ENCODE data around the gene CHRD. TPM values are rescaled to one million over a fixed set of nuclear protein-coding genes. Genes with fewer than 3 reads are reported as not detected.

Gene CHRD
- total RNA-seq, 4 donors from 2014 or later: 29.1 to 44.6 (median 34.3) TPM

GRCh38 chr3:184346480-184347190 is 33.2 kb upstream of the CHRD start:
- no peak for TF ChIP-seq EP300 (IDR thresholded peaks at IDR 0.05)
- TF ChIP-seq POLR2A (IDR thresholded peaks at IDR 0.05): no peak
- TF ChIP-seq, protein P1, sequence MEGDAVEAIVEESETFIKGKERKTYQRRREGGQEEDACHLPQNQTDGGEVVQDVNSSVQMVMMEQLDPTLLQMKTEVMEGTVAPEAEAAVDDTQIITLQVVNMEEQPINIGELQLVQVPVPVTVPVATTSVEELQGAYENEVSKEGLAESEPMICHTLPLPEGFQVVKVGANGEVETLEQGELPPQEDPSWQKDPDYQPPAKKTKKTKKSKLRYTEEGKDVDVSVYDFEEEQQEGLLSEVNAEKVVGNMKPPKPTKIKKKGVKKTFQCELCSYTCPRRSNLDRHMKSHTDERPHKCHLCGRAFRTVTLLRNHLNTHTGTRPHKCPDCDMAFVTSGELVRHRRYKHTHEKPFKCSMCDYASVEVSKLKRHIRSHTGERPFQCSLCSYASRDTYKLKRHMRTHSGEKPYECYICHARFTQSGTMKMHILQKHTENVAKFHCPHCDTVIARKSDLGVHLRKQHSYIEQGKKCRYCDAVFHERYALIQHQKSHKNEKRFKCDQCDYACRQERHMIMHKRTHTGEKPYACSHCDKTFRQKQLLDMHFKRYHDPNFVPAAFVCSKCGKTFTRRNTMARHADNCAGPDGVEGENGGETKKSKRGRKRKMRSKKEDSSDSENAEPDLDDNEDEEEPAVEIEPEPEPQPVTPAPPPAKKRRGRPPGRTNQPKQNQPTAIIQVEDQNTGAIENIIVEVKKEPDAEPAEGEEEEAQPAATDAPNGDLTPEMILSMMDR (IDR thresholded peaks at IDR 0.05): no peak
- no peaks in the 10 kb centered on the region for H3K27me3 ChIP-seq
- peak overlapping the region in 3 of 4 donors; percentile 51 to 92 (median 82) for H3K27ac ChIP-seq
- H3K4me1 ChIP-seq: peaks cover 0 to 42% (median 14%) of the 10 kb centered on the region in 4 donors
- no peak overlapping the region for H3K4me3 ChIP-seq
- no peak for DNase-seq (ENCODE audit: low spot score in 2 of 2)
- H3K9me3 ChIP-seq: no peaks in the 10 kb centered on the region
- WGBS, 2 donors: 87 to 90% methylated on average over 15 to 20 of the region's 20 CpGs
- peaks cover 0 to 52% (median 0%) of the 10 kb centered on the region in 3 donors for H3K36me3 ChIP-seq

GRCh38 chr3:184347321-184348056 is 32.4 kb upstream of the CHRD start:
- H3K27me3 ChIP-seq: no peaks in the 10 kb centered on the region
- no peak for DNase-seq (ENCODE audit: low spot score in 2 of 2)
- H3K36me3 ChIP-seq: peaks cover 0 to 47% (median 0%) of the 10 kb centered on the region in 3 donors
- H3K4me3 ChIP-seq: no peak overlapping the region
- no peaks in the 10 kb centered on the region for H3K9me3 ChIP-seq
- H3K27ac ChIP-seq: peak overlapping the region in 1 of 4 donors; percentile 42
- H3K4me1 ChIP-seq: peaks cover 0 to 50% (median 23%) of the 10 kb centered on the region in 4 donors
- no peak for TF ChIP-seq EP300 (IDR thresholded peaks at IDR 0.05)
- TF ChIP-seq, protein P1 (IDR thresholded peaks at IDR 0.05): no peak
- 69% methylated on average over 12 of the region's 12 CpGs for WGBS, 2 donors

DNA sequence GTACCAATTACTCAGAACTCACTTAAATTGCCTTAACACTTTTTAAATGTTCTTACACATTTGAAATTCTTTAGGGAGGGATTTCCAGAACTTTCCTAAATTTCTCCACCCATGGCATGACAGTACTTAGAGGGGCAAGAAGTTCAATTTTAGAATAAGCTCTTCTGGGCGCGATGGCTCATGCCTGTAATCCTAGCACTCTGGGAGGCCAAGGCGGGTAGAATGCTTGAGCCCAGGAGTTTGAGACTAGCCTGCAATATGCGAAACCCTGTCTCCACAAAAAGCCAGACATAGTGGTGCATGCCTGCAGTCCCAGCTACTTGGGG is 31.8 kb upstream of the CHRD start:
- DNase-seq (ENCODE audit: low spot score in 2 of 2): no peak
- H3K27me3 ChIP-seq: no peaks in the 10 kb centered on the region
- H3K36me3 ChIP-seq: peaks cover 0 to 47% (median 0%) of the 10 kb centered on the region in 3 donors
- no peak overlapping the region for H3K27ac ChIP-seq
- WGBS, 2 donors: 79 to 83% methylated on average over 4 of the region's 4 CpGs
- no peak overlapping the region for H3K4me3 ChIP-seq
- no peak for TF ChIP-seq EP300 (IDR thresholded peaks at IDR 0.05)
- TF ChIP-seq POLR2A (IDR thresholded peaks at IDR 0.05): no peak
- TF ChIP-seq, protein P1 (IDR thresholded peaks at IDR 0.05): no peak
- H3K9me3 ChIP-seq: no peaks in the 10 kb centered on the region
- peaks cover 0 to 54% (median 24%) of the 10 kb centered on the region in 4 donors for H3K4me1 ChIP-seq

DNA sequence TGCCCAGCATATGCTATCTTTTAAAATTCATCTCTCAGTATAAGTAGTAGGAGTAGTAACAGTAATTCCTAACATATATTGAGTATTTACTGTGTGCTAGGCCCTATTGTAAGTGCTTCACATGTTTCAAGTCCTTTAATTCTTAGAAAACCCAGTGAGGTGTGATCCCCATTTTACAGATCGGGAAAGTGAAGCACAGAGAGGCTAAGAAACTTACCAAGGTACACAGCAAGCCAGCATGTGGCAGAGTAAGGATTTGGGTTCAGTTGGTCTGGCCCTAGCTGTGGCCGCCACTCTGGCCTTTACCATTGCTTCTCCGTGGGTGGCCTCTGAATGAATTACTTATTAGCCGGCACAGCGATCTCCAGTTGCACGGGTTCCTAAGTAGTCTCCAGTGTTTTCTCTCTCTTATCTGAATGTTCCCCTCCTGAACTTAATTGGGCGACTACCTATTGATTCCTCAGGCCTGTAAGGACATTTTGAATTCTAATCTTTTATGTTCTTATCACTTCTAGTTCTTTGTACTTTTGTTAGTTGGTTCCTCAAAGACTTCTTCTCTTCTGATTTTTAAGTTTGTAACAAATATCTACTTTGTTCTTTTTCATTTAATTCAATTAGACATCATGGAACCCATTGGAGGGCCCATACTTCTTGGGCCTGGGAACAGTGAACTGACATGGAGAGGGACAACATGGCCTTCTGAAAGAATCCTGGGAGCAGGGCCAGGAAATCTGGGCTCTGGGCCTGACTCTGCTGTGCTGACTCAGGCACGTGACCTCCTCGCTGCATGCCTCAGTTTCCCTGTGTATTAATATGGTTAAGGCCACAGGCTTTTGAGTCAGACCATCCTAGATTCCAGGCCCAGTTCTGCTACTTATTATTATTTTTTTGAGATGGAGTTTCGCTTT is 30.0 kb upstream of the CHRD start:
- H3K27ac ChIP-seq: peak overlapping the region in 2 of 4 donors; percentile 67 to 73
- peaks cover 0 to 43% (median 0%) of the 10 kb centered on the region in 3 donors for H3K36me3 ChIP-seq
- WGBS, 2 donors: 56 to 65% methylated on average over 10 of the region's 10 CpGs
- no peaks in the 10 kb centered on the region for H3K9me3 ChIP-seq
- H3K4me3 ChIP-seq: no peak overlapping the region
- no peaks in the 10 kb centered on the region for H3K27me3 ChIP-seq
- peaks cover 0 to 53% (median 24%) of the 10 kb centered on the region in 4 donors for H3K4me1 ChIP-seq
- TF ChIP-seq EP300 (IDR thresholded peaks at IDR 0.05) (no peak), POLR2A (IDR thresholded peaks at IDR 0.05) (no peak)
- TF ChIP-seq, protein P1 (IDR thresholded peaks at IDR 0.05): no peak
- DNase-seq (ENCODE audit: low spot score in 2 of 2): no peak

Measured in tibial nerve (tissue), 4 donors.